Fibroblast of skin of scalp (primary cell): Measurements from ENCODE around the gene SNX11. TPM values are rescaled to one million over a fixed set of nuclear protein-coding genes. Genes with fewer than 3 reads are reported as not detected.
"Not testable (repeated sequence)": the region's sequence is repeated elsewhere in the genome, so short reads cannot be mapped to it uniquely, and the experiment has no call there.

Source experiments
- DNase-seq: peaks from one replicate; pipeline ENCODE4 v3.0.0-alpha.2; 2013
- polyA plus RNA-seq, 2 experiments: library from polyadenylated mRNA; unstranded; fragments of 120-200 nt; gene quantifications; one replicate each; pipeline ENCODE4 v1.2.1, GENCODE V29; 2013; ENCODE audit not compliant: insufficient read length in 2 of 2

Gene SNX11
- polyA plus RNA-seq (2013, experiment 1 of 2; ENCODE audit: insufficient read length) = 21.0 TPM
- 18.4 TPM for polyA plus RNA-seq (2013, experiment 2 of 2; ENCODE audit: insufficient read length)

GRCh38 chr17:48107137-48108055, at the start of gene SNX11:
Gene SNX11, plus strand, starts transcription at chr17:48107766. Its CDS starts 4,278 bp downstream, at chr17:48112044.
- DNase-seq = peak; percentile 89

GRCh38 chr17:48058393-48059124, 49.0 kb upstream of the SNX11 start:
- no peak for DNase-seq

- DNase-seq = no peak
Observed at GRCh38 chr17:48059125-48059668, 48.4 kb upstream of the SNX11 start.

- no peak for DNase-seq
Observed at GRCh38 chr17:48060249-48060648, 47.3 kb upstream of the SNX11 start.

GRCh38 chr17:48062273-48062672, 45.3 kb upstream of the SNX11 start:
- DNase-seq = no peak

- no peak for DNase-seq
Observed at GRCh38 chr17:48064638-48065037, 42.9 kb upstream of the SNX11 start.

GRCh38 chr17:48066192-48066591, 41.4 kb upstream of the SNX11 start:
- no peak for DNase-seq

- no peak for DNase-seq
Observed at GRCh38 chr17:48066656-48067055, 40.9 kb upstream of the SNX11 start.

- DNase-seq = no peak
Observed at GRCh38 chr17:48067245-48067644, 40.3 kb upstream of the SNX11 start.

GRCh38 chr17:48067808-48068207, 39.8 kb upstream of the SNX11 start:
- not testable (repeated sequence) for DNase-seq

GRCh38 chr17:48068491-48068961, 39.0 kb upstream of the SNX11 start:
- DNase-seq = peak; percentile 71

GRCh38 chr17:48070195-48070594, 37.4 kb upstream of the SNX11 start:
- DNase-seq = no peak

- DNase-seq = no peak
Observed at GRCh38 chr17:48071654-48072053, 35.9 kb upstream of the SNX11 start.

GRCh38 chr17:48072811-48073210, 34.8 kb upstream of the SNX11 start:
- DNase-seq = not testable (repeated sequence)

GRCh38 chr17:48073566-48074094, 33.9 kb upstream of the SNX11 start:
- DNase-seq = not testable (repeated sequence)

- peak; percentile 80 for DNase-seq
Observed at GRCh38 chr17:48074322-48075081, 33.1 kb upstream of the SNX11 start.

GRCh38 chr17:48077152-48077551, 30.4 kb upstream of the SNX11 start:
- not testable (repeated sequence) for DNase-seq

- DNase-seq = no peak
Observed at GRCh38 chr17:48081858-48082257, 25.7 kb upstream of the SNX11 start.

- DNase-seq = no peak
Observed at GRCh38 chr17:48084932-48085331, 22.6 kb upstream of the SNX11 start.

GRCh38 chr17:48093341-48094045, 14.1 kb upstream of the SNX11 start:
- DNase-seq = no peak

GRCh38 chr17:48095611-48096010, 12.0 kb upstream of the SNX11 start:
- DNase-seq = no peak
